ENCODE results near the gene FZD8.

DNA sequence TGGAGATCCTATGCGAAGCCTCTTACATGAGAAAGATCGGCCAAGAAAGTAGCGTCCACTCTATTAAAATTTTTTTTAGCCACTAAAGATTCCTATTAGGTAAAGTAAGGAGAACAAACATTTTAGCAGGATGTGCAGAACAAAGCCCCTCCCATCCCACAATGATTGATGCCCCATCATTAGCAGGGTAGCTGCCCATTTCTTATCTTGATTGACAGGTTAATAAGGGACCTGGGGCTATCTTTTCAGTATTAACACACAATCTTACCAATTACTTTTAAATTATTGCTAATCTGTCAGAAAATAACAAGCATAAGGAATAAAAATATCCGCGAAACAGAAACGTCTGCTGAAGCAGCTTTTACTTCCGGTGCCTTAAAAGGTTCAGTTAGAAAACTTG lies 5.1 kb downstream of the FZD8 start:
- TF ChIP-seq POLR2AphosphoS5 (IDR thresholded peaks at IDR 0.05) (no peak), EP300 (IDR thresholded peaks at IDR 0.05) (no peak)
- TF ChIP-seq, protein P1, sequence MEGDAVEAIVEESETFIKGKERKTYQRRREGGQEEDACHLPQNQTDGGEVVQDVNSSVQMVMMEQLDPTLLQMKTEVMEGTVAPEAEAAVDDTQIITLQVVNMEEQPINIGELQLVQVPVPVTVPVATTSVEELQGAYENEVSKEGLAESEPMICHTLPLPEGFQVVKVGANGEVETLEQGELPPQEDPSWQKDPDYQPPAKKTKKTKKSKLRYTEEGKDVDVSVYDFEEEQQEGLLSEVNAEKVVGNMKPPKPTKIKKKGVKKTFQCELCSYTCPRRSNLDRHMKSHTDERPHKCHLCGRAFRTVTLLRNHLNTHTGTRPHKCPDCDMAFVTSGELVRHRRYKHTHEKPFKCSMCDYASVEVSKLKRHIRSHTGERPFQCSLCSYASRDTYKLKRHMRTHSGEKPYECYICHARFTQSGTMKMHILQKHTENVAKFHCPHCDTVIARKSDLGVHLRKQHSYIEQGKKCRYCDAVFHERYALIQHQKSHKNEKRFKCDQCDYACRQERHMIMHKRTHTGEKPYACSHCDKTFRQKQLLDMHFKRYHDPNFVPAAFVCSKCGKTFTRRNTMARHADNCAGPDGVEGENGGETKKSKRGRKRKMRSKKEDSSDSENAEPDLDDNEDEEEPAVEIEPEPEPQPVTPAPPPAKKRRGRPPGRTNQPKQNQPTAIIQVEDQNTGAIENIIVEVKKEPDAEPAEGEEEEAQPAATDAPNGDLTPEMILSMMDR (IDR thresholded peaks at IDR 0.05): no peak
